ENCODE measurements around the gene CMBL. TPM values are rescaled to one million over a fixed set of nuclear protein-coding genes. Genes with fewer than 3 reads are reported as not detected.
"Not testable (repeated sequence)": the region's sequence is repeated elsewhere in the genome, so short reads cannot be mapped to it uniquely, and the experiment has no call there.

The CMBL gene
- total RNA-seq, 1 experiment from 2014 or later: 43.2 TPM

DNA sequence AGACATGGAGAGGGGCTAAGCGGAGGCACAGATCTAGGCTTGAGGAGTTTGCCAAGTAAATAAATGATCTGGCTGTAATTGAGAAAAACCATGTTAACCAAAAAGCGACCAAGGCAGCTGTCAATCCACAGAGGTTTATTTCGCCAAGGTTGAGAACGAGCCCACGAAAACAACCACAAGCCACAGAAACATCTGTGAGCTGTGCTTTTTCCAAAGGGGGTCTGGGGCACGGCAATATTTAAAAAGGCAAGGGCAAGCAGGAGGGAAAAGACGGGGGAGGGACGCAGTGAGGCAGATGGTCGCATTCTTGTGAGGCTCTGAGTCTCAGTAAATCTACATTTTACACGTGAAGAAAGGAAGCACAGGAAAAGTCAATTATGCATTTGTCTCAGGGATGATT, 32.2 kb downstream of the CMBL start:
- no peak for DNase-seq (ENCODE audit: low read depth, low spot score)
- Histone ChIP-seq H3K9me3 (ENCODE audit: control insufficient read depth, insufficient read depth, low read depth, low read length) (no peaks in the 10 kb centered on the region), H3K27ac (ENCODE audit: low read length) (no peak overlapping the region), H3K27me3 (ENCODE audit: control insufficient read depth, insufficient read depth, low read length) (no peaks in the 10 kb centered on the region), H3K36me3 (ENCODE audit: control insufficient read depth, insufficient read depth, low read length) (no peaks in the 10 kb centered on the region), H3K4me3 (ENCODE audit: low read depth in 2 of 2, low read length in 2 of 2) (no peak overlapping the region), H3K4me1 (ENCODE audit: control insufficient read depth, insufficient read depth, low read length) (no peaks in the 10 kb centered on the region)
- POLR2A ChIA-PET: no interaction called here
- ATAC-seq: no peak
- CTCF ChIA-PET: no interaction called here
- no TSS peak for BruUV-seq (replicated peaks)
- TF ChIP-seq SIN3A (IDR thresholded peaks at IDR 0.05; ENCODE audit: borderline replicate concordance, insufficient read depth, low read depth, low read length) (no peak), POLR2AphosphoS5 (IDR thresholded peaks at IDR 0.05; ENCODE audit: low read depth, low read length) (no peak), TCF7L2 (IDR thresholded peaks at IDR 0.05; ENCODE audit: low read depth, low read length) (no peak)
- TF ChIP-seq, protein P1, sequence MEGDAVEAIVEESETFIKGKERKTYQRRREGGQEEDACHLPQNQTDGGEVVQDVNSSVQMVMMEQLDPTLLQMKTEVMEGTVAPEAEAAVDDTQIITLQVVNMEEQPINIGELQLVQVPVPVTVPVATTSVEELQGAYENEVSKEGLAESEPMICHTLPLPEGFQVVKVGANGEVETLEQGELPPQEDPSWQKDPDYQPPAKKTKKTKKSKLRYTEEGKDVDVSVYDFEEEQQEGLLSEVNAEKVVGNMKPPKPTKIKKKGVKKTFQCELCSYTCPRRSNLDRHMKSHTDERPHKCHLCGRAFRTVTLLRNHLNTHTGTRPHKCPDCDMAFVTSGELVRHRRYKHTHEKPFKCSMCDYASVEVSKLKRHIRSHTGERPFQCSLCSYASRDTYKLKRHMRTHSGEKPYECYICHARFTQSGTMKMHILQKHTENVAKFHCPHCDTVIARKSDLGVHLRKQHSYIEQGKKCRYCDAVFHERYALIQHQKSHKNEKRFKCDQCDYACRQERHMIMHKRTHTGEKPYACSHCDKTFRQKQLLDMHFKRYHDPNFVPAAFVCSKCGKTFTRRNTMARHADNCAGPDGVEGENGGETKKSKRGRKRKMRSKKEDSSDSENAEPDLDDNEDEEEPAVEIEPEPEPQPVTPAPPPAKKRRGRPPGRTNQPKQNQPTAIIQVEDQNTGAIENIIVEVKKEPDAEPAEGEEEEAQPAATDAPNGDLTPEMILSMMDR (IDR thresholded peaks at IDR 0.05): no peak
- TF ChIP-seq, protein P2, sequence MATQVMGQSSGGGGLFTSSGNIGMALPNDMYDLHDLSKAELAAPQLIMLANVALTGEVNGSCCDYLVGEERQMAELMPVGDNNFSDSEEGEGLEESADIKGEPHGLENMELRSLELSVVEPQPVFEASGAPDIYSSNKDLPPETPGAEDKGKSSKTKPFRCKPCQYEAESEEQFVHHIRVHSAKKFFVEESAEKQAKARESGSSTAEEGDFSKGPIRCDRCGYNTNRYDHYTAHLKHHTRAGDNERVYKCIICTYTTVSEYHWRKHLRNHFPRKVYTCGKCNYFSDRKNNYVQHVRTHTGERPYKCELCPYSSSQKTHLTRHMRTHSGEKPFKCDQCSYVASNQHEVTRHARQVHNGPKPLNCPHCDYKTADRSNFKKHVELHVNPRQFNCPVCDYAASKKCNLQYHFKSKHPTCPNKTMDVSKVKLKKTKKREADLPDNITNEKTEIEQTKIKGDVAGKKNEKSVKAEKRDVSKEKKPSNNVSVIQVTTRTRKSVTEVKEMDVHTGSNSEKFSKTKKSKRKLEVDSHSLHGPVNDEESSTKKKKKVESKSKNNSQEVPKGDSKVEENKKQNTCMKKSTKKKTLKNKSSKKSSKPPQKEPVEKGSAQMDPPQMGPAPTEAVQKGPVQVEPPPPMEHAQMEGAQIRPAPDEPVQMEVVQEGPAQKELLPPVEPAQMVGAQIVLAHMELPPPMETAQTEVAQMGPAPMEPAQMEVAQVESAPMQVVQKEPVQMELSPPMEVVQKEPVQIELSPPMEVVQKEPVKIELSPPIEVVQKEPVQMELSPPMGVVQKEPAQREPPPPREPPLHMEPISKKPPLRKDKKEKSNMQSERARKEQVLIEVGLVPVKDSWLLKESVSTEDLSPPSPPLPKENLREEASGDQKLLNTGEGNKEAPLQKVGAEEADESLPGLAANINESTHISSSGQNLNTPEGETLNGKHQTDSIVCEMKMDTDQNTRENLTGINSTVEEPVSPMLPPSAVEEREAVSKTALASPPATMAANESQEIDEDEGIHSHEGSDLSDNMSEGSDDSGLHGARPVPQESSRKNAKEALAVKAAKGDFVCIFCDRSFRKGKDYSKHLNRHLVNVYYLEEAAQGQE (IDR thresholded peaks at IDR 0.05; ENCODE audit: insufficient read depth in 1 of 2, low read depth in 2 of 2, low read length in 1 of 2): no peak
- intact Hi-C loops (cut with micrococcal nuclease; ENCODE audit: unreplicated experiment) (no loop called here), in situ Hi-C loops (cut with HindIII; ENCODE audit: low pct_unique_long_range_greater_than_20kb, low sequenced_read_pairs) (no loop called here)

GRCh38 chr5:10272875-10273209, 34.9 kb downstream of the CMBL start:
- H3K27me3 ChIP-seq (ENCODE audit: control insufficient read depth, insufficient read depth, low read length); intact Hi-C loops (cut with micrococcal nuclease; ENCODE audit: unreplicated experiment); BruUV-seq (replicated peaks); H3K27ac ChIP-seq (ENCODE audit: low read length); H3K9me3 ChIP-seq (ENCODE audit: control insufficient read depth, insufficient read depth, low read depth, low read length); H3K4me3 ChIP-seq (ENCODE audit: low read depth in 2 of 2, low read length in 2 of 2); H3K36me3 ChIP-seq (ENCODE audit: control insufficient read depth, insufficient read depth, low read length); POLR2A ChIA-PET; H3K4me1 ChIP-seq (ENCODE audit: control insufficient read depth, insufficient read depth, low read length); ATAC-seq; DNase-seq (ENCODE audit: low read depth, low spot score); in situ Hi-C loops (cut with HindIII; ENCODE audit: low pct_unique_long_range_greater_than_20kb, low sequenced_read_pairs): not testable (repeated sequence)
- CTCF ChIA-PET: interaction anchor here (0.6 kb wide), 1 partner anchor 20 kb away, joined by 3 read pairs; no protein-coding TSS in a partner anchor

DNA sequence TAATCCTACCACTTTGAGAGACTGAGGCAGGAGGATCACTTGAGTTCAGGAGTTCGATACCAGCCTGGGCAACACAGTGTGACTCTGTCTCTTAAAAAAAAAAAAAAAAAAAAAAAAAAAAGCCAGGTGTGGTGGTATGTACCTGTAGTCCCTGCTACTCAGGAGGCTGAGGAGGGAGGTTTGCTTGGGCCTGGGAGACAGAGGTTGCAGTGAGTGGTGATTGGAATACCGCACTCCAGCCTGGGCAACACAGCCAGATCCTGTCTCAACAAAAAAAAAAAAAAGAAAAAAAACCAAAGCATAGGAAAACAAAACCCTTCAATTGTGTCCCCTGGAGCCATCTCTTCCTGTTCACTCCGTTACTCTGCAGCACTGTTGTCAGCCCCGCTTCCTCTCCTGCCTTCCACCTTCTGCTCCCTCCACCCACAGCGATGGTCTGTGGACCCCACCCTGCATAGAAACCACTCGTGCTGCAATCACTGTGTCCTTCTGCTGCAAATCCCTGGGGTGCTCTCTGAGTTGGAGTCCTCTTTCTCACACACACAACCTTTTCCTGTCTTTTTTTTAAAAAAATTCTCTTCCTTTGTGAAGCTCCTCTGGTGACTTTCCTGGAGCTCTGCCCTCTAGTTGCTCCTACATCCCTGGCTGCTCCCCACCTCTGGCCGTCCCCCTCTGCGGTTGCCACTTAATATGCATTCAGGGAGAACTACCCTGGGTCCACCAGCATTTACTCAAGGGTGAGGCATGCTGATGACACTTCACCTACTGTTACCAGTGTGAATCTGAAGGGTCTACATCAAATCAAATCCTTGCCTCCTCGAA, 35.4 kb downstream of the CMBL start:
- no peak for DNase-seq (ENCODE audit: low read depth, low spot score)
- POLR2A ChIA-PET: no interaction called here
- no peaks in the 10 kb centered on the region for H3K4me1 ChIP-seq (ENCODE audit: control insufficient read depth, insufficient read depth, low read length)
- in situ Hi-C loops (cut with HindIII; ENCODE audit: low pct_unique_long_range_greater_than_20kb, low sequenced_read_pairs): no loop called here
- BruUV-seq (replicated peaks): no TSS peak
- no peaks in the 10 kb centered on the region for H3K27me3 ChIP-seq (ENCODE audit: control insufficient read depth, insufficient read depth, low read length)
- ATAC-seq: no peak
- CTCF ChIA-PET: interaction anchor here (0.6 kb wide), 1 partner anchor 19 kb away, joined by 3 read pairs; no protein-coding TSS in a partner anchor
- H3K27ac ChIP-seq (ENCODE audit: low read length): no peak overlapping the region
- no peak for TF ChIP-seq POLR2AphosphoS5 (IDR thresholded peaks at IDR 0.05; ENCODE audit: low read depth, low read length)
- TF ChIP-seq, protein P1 (IDR thresholded peaks at IDR 0.05): no peak
- TF ChIP-seq TCF7L2 (IDR thresholded peaks at IDR 0.05; ENCODE audit: low read depth, low read length): no peak
- TF ChIP-seq, protein P2 (IDR thresholded peaks at IDR 0.05; ENCODE audit: insufficient read depth in 1 of 2, low read depth in 2 of 2, low read length in 1 of 2): no peak
- TF ChIP-seq SIN3A (IDR thresholded peaks at IDR 0.05; ENCODE audit: borderline replicate concordance, insufficient read depth, low read depth, low read length): no peak
- intact Hi-C loops (cut with micrococcal nuclease; ENCODE audit: unreplicated experiment): no loop called here
- no peak overlapping the region for H3K4me3 ChIP-seq (ENCODE audit: low read depth in 2 of 2, low read length in 2 of 2)
- no peaks in the 10 kb centered on the region for H3K9me3 ChIP-seq (ENCODE audit: control insufficient read depth, insufficient read depth, low read depth, low read length)
- no peaks in the 10 kb centered on the region for H3K36me3 ChIP-seq (ENCODE audit: control insufficient read depth, insufficient read depth, low read length)
